HG03439 (cell line): ENCODE data around the gene PRKD1.

Experiments used
- ATAC-seq: cut with Tn5 transposase; IDR thresholded peaks from one replicate; pipeline ENCODE4 v1.9.1; 2021; ENCODE audit warnings: mild to moderate bottlenecking, moderate library complexity; ENCODE audit not compliant: unreplicated experiment

Gene PRKD1

DNA sequence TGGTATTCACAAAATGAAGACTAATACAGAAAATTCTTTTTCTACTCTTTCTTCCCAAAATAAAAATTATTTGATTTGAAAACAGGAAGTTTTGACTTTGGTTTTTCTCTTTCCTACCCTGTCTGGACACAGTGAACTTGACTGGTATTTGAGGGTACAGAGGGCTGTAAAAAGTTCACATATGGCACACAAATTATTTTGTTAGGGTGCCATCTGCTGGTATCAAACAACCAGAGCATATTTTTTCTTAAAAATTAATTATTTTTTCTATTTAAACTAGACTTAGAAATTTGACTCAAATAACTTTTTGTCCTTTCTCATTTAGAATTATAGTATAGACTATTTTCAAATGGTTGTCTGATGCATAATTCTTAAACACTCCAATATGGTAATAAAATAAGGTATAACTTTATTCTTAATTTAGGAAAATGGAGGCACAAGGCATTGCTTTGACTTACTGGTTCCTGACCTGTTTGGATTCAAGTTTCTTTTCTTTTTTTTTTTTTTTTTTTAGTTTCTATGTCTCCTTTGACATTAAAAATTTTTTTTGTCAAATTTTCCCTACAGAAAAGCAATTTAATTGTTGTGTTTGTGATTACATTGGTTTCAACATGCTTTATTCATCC lies 390.6 kb downstream of the PRKD1 start:
- ATAC-seq = no peak

DNA sequence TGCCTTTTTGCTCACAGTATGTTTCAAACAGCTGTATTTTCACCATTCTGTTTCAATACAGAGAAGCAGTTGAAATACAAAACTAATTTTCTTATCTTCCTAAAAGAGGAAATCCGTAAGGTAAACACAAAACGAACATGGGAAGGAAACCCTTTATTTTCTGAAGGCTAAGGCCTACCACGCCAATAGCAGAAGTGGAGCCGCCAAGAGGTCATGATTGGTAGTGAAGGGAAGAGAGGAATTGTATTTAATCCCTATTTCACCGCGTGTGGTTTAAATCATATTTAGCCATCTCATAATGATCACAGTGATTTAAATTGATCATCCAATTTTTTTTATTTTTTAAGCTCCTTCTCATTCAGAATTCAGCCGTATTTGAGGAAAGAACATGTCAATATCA lies 398.2 kb downstream of the PRKD1 start:
- ATAC-seq = no peak

DNA sequence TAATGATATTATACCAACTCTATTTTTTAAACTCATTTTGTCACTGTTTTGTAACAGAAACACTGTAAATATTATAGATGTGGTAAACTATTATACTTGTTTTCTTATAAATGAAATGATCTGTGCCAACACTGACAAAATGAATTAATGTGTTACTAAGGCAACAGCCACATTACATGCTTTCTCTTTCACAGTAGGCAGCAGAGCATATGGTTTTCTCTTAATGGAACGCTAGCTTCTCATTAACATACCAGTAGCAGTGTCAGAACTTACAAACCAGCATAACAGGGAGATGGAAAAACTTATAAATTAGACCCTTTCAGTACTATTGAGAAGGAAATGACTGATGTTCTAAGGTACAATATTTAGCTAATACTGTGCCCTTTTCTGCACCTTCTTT lies 398.8 kb downstream of the PRKD1 start:
- no peak for ATAC-seq

DNA sequence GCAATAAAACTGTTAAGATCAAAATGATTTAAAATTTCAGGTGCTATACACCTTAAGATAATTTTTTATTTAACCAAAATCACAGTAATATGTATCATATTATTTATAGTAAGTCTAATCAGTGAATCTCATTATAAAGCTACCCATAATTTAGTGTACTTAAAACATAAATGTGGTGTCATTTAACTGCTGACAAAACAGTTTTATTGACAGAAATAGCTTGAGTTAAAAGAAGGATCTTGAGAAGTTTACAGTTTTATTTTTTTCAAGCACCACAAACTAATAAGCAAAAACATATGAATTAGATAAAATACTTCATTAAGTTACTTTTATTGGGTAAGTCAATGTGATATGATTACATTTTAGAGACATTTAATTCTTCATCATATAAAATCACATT lies 400.4 kb downstream of the PRKD1 start:
- ATAC-seq = no peak
